Esophagus (tissue), 2 donors: ENCODE results near the gene D2HGDH. TPM values are rescaled to one million over a fixed set of nuclear protein-coding genes. Genes with fewer than 3 reads are reported as not detected.

Source experiments
- H3K27ac ChIP-seq, 2 donors: one replicate each; pipeline ENCODE4 v1.5.1; 2013; ENCODE audit warnings: low read depth in 2 of 2, mild to moderate bottlenecking in 2 of 2, inconsistent platforms in 1 of 2, low read length in 1 of 2, moderate library complexity in 1 of 2
- H3K27me3 ChIP-seq, 2 donors: one replicate each; pipeline ENCODE4 v1.6.1; 2013; ENCODE audit warnings: low read length in 2 of 2, control low read depth in 1 of 2, mild to moderate bottlenecking in 1 of 2; ENCODE audit not compliant: insufficient read depth in 2 of 2, control insufficient read depth in 1 of 2
- H3K36me3 ChIP-seq, 2 donors: one replicate each; pipeline ENCODE4 v1.6.1; 2013; ENCODE audit warnings: low read length in 1 of 2; ENCODE audit not compliant: control insufficient read depth in 2 of 2, insufficient read depth in 2 of 2
- H3K4me1 ChIP-seq, 2 donors: one replicate each; pipeline ENCODE4 v1.6.1; 2013; ENCODE audit warnings: low read length in 1 of 2; ENCODE audit not compliant: control insufficient read depth in 2 of 2, insufficient read depth in 2 of 2
- H3K4me3 ChIP-seq, 2 donors: one replicate each; pipeline ENCODE4 v1.5.1; 2013; ENCODE audit warnings: low read length in 2 of 2, mild to moderate bottlenecking in 2 of 2, low read depth in 1 of 2, moderate library complexity in 1 of 2
- H3K9me3 ChIP-seq, 2 donors: one replicate each; pipeline ENCODE4 v1.6.1; 2013; ENCODE audit warnings: mild to moderate bottlenecking in 2 of 2, low read depth in 1 of 2, low read length in 1 of 2, moderate library complexity in 1 of 2; ENCODE audit not compliant: control insufficient read depth in 2 of 2, insufficient read depth in 1 of 2
- WGBS, 2 donors: extraction: QIAGEN DNeasy Blood & Tissue Kit; methylation state at CpG; one replicate each; pipeline ENCODE4 v1.1.7; 2013; 5-methylcytosine and 5-hydroxymethylcytosine counted together
- polyA plus RNA-seq, 2 donors: library from polyadenylated mRNA; stranded (reverse); fragments of 200-250 nt; gene quantifications; one replicate each; pipeline ENCODE4 v1.2.3, GENCODE V29; 2013
- donor health status: healthy with polysubstance abuse.
- donor health status: Bipolar disorder and iron deficiency.

D2HGDH gene
- polyA plus RNA-seq, 2 donors, result 26.2 to 49.1 TPM

GRCh38 chr2:241810307-241811200 lies 76.1 kb downstream of the D2HGDH start:
- WGBS, 2 donors, result 70 to 74% methylated on average over 19 to 28 of the region's 28 CpGs
- Histone ChIP-seq H3K27me3 (no peaks in the 10 kb centered on the region), H3K36me3 (no peaks in the 10 kb centered on the region), H3K4me3 (no peak overlapping the region), H3K9me3 (no peaks in the 10 kb centered on the region), H3K4me1 (peaks cover 0 to 2% of the 10 kb centered on the region in 2 donors), H3K27ac (no peak overlapping the region)

GRCh38 chr2:241811201-241811951 lies 76.9 kb downstream of the D2HGDH start:
- peaks cover 0 to 2% of the 10 kb centered on the region in 2 donors for H3K4me1 ChIP-seq
- 83 to 84% methylated on average over 27 of the region's 27 CpGs for whole genome bisulfite sequencing, 2 donors

GRCh38 chr2:241811952-241812729 lies 77.7 kb downstream of the D2HGDH start:
- 80 to 85% methylated on average over 20 of the region's 20 CpGs for WGBS, 2 donors
- H3K36me3 ChIP-seq, result no peaks in the 10 kb centered on the region
- no peak overlapping the region for H3K4me3 ChIP-seq

More at GRCh38 chr2:241811201-241811951, 76.9 kb downstream of the D2HGDH start:
- no peak overlapping the region for H3K4me3 ChIP-seq
- no peaks in the 10 kb centered on the region for H3K36me3 ChIP-seq
- H3K27me3 ChIP-seq, result no peaks in the 10 kb centered on the region
- H3K27ac ChIP-seq, result no peak overlapping the region
- no peaks in the 10 kb centered on the region for H3K9me3 ChIP-seq

GRCh38 chr2:241812730-241813643 lies 78.6 kb downstream of the D2HGDH start:
- H3K4me3 ChIP-seq, result no peak overlapping the region
- H3K4me1 ChIP-seq, result peaks cover 0 to 2% of the 10 kb centered on the region in 2 donors
- H3K27ac ChIP-seq, result no peak overlapping the region
- WGBS, 2 donors, result 83 to 88% methylated on average over 38 to 40 of the region's 40 CpGs
- no peaks in the 10 kb centered on the region for H3K27me3 ChIP-seq
- no peaks in the 10 kb centered on the region for H3K36me3 ChIP-seq
- no peaks in the 10 kb centered on the region for H3K9me3 ChIP-seq

More at GRCh38 chr2:241811952-241812729, 77.7 kb downstream of the D2HGDH start:
- Histone ChIP-seq H3K4me1 (peaks cover 0 to 2% of the 10 kb centered on the region in 2 donors), H3K9me3 (no peaks in the 10 kb centered on the region), H3K27ac (no peak overlapping the region), H3K27me3 (no peaks in the 10 kb centered on the region)

GRCh38 chr2:241813644-241814392 lies 79.4 kb downstream of the D2HGDH start:
- Histone ChIP-seq H3K27ac (no peak overlapping the region), H3K4me1 (peaks cover 0 to 2% of the 10 kb centered on the region in 2 donors), H3K9me3 (no peaks in the 10 kb centered on the region), H3K4me3 (no peak overlapping the region), H3K36me3 (no peaks in the 10 kb centered on the region), H3K27me3 (no peaks in the 10 kb centered on the region)
- 54 to 69% methylated on average over 19 to 20 of the region's 20 CpGs for WGBS, 2 donors

- H3K27ac ChIP-seq, result no peak overlapping the region
- WGBS, 2 donors, result 86% methylated on average over 14 to 17 of the region's 17 CpGs
- peaks cover 0 to 2% of the 10 kb centered on the region in 2 donors for H3K4me1 ChIP-seq
- no peaks in the 10 kb centered on the region for H3K36me3 ChIP-seq
- H3K4me3 ChIP-seq, result no peak overlapping the region
- no peaks in the 10 kb centered on the region for H3K27me3 ChIP-seq
- H3K9me3 ChIP-seq, result no peaks in the 10 kb centered on the region
Observed at GRCh38 chr2:241814393-241814642, 79.9 kb downstream of the D2HGDH start.

- peaks cover 0 to 2% of the 10 kb centered on the region in 2 donors for H3K4me1 ChIP-seq
- H3K27ac ChIP-seq, result no peak overlapping the region
- no peaks in the 10 kb centered on the region for H3K27me3 ChIP-seq
- no peaks in the 10 kb centered on the region for H3K9me3 ChIP-seq
- H3K4me3 ChIP-seq, result no peak overlapping the region
- 79 to 87% methylated on average over 52 of the region's 52 CpGs for WGBS, 2 donors
- H3K36me3 ChIP-seq, result no peaks in the 10 kb centered on the region
Observed at GRCh38 chr2:241814643-241815476, 80.4 kb downstream of the D2HGDH start.
